MM.1S (cell line): ENCODE data around the gene C16orf92.
A peak's percentile ranks its signal among the peaks of the same experiment; 100 is the strongest.

Source experiments
- DNase-seq: peaks from one replicate; pipeline ENCODE4 v3.0.0-alpha.2; 2015
- H2AFZ ChIP-seq: fragments of 300-600 bp; sonication (generic); 2 replicates; pipeline ENCODE4 v1.6.0; 2016; ENCODE audit warnings: antibody characterized with exemption, low read length
- H3F3A ChIP-seq: fragments of 300-600 bp; sonication (generic); 2 replicates; pipeline ENCODE4 v1.6.1; 2016; ENCODE audit warnings: mild to moderate bottlenecking, antibody characterized with exemption, low read length, moderate library complexity, mixed read lengths; ENCODE audit not compliant: insufficient read depth
- H3K27ac ChIP-seq: fragments of 300-600 bp; sonication (generic); 2 replicates; pipeline ENCODE4 v1.5.1; 2016; ENCODE audit warnings: mild to moderate bottlenecking, low read length
- H3K27me3 ChIP-seq: fragments of 300-600 bp; sonication (generic); replicated peaks from 2 replicates; pipeline ENCODE4 v1.6.0; 2016; ENCODE audit warnings: low read length; ENCODE audit not compliant: insufficient read depth
- H3K36me3 ChIP-seq: fragments of 300-600 bp; sonication (generic); replicated peaks from 2 replicates; pipeline ENCODE4 v1.6.1; 2016; ENCODE audit warnings: mild to moderate bottlenecking, low read length, mixed read lengths; ENCODE audit not compliant: insufficient read depth
- H3K4me1 ChIP-seq: fragments of 300-600 bp; sonication (generic); 2 replicates; pipeline ENCODE4 v1.6.1; 2016; ENCODE audit warnings: low read length, mixed read lengths
- H3K4me2 ChIP-seq: fragments of 300-600 bp; sonication (generic); 2 replicates; pipeline ENCODE4 v1.6.0; 2016; ENCODE audit warnings: low read depth, low read length
- H3K4me3 ChIP-seq: fragments of 300-600 bp; sonication (generic); 2 replicates; pipeline ENCODE4 v1.5.1; 2016; ENCODE audit warnings: low read length, mixed read lengths
- H3K79me2 ChIP-seq: fragments of 300-600 bp; sonication (generic); 2 replicates; pipeline ENCODE4 v1.6.1; 2016; ENCODE audit warnings: mixed run types, low read length, mixed read lengths
- H3K9ac ChIP-seq: fragments of 300-600 bp; sonication (generic); 2 replicates; pipeline ENCODE4 v1.6.1; 2016; ENCODE audit warnings: low read length, mixed read lengths
- H3K9me2 ChIP-seq: fragments of 300-600 bp; sonication (generic); replicated peaks from 2 replicates; pipeline ENCODE4 v1.6.1; 2016; ENCODE audit warnings: mild to moderate bottlenecking, low read length, mixed read lengths; ENCODE audit not compliant: insufficient read depth
- H3K9me3 ChIP-seq: fragments of 300-600 bp; sonication (generic); replicated peaks from 2 replicates; pipeline ENCODE4 v1.6.1; 2016; ENCODE audit warnings: mild to moderate bottlenecking, low read length, mixed read lengths; ENCODE audit not compliant: insufficient read depth
- H4K20me1 ChIP-seq: fragments of 300-600 bp; sonication (generic); 2 replicates; pipeline ENCODE4 v1.6.1; 2016; ENCODE audit warnings: mild to moderate bottlenecking, low read length, moderate library complexity, mixed read lengths; ENCODE audit not compliant: insufficient read depth
- EZH2 ChIP-seq: fragments of 300-600 bp; sonication (generic); optimal IDR thresholded peaks from 2 replicates; pipeline ENCODE3; 2017; ENCODE audit warnings: low read depth, mild to moderate bottlenecking, antibody characterized with exemption, low read length, mixed read lengths
- EZH2phosphoT487 ChIP-seq: fragments of 300-600 bp; sonication (generic); IDR thresholded peaks from 2 replicates; pipeline ENCODE4 v1.6.1; 2018; ENCODE audit warnings: antibody characterized with exemption, low read length
- TF ChIP-seq, protein P1 (sequence below): fragments of 300-600 bp; sonication (generic); IDR thresholded peaks from 2 replicates; pipeline ENCODE4 v1.5.1; 2016; ENCODE audit warnings: antibody characterized with exemption, low read length, mixed read lengths

The C16orf92 gene

DNA sequence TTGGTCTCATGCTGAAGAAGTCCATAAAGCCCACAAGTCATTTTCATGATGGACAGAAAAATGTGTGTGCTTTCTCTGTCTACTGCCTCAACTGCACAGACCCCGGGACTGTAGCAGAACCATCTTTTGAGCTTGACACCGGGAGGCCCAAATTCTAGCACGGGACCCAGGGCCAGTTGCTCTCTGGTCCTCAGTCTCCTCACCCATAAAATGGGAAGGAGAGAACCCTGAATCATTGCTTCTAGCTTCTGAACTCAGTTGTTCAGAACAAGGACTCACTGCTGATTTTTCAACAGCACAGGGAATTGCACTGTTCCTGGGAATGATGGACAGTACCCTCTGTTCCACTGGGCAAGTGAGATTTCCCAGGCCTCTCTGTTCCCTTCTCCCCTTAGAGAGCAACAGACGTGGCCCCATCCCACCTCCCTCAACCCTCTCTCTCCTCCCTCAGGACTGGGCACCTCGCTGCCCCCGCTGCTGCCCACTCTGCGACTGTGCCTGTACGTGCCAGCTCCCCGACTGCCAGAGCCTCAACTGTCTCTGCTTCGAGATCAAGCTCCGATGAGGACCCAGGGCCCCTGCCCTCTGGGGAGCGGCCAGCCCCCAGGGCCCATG is 40.4 kb downstream of the C16orf92 start:
- H3K27me3 ChIP-seq, result no peaks in the 10 kb centered on the region
- no peaks in the 10 kb centered on the region for H3K9me3 ChIP-seq
- H3K9me2 ChIP-seq, result no peaks in the 10 kb centered on the region
- peak overlapping the region; percentile 82 for H2AFZ ChIP-seq
- peaks cover 7% of the 10 kb centered on the region; the same call in 1 of the 2 replicates for H3K36me3 ChIP-seq
- no peak for DNase-seq
- peaks cover 20% of the 10 kb centered on the region for H3K4me1 ChIP-seq
- peaks cover 43% of the 10 kb centered on the region for H3K79me2 ChIP-seq
- peaks cover 7% of the 10 kb centered on the region for H4K20me1 ChIP-seq
- peaks cover 22% of the 10 kb centered on the region for H3F3A ChIP-seq
- peak overlapping the region; percentile 93 for H3K9ac ChIP-seq
- peak overlapping the region; percentile 90 for H3K4me2 ChIP-seq
- H3K27ac ChIP-seq, result peak overlapping the region; percentile 95
- TF ChIP-seq, protein P1, sequence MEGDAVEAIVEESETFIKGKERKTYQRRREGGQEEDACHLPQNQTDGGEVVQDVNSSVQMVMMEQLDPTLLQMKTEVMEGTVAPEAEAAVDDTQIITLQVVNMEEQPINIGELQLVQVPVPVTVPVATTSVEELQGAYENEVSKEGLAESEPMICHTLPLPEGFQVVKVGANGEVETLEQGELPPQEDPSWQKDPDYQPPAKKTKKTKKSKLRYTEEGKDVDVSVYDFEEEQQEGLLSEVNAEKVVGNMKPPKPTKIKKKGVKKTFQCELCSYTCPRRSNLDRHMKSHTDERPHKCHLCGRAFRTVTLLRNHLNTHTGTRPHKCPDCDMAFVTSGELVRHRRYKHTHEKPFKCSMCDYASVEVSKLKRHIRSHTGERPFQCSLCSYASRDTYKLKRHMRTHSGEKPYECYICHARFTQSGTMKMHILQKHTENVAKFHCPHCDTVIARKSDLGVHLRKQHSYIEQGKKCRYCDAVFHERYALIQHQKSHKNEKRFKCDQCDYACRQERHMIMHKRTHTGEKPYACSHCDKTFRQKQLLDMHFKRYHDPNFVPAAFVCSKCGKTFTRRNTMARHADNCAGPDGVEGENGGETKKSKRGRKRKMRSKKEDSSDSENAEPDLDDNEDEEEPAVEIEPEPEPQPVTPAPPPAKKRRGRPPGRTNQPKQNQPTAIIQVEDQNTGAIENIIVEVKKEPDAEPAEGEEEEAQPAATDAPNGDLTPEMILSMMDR, result no peak
- no peak for TF ChIP-seq EZH2
- peak overlapping the region; percentile 92 for H3K4me3 ChIP-seq

DNA sequence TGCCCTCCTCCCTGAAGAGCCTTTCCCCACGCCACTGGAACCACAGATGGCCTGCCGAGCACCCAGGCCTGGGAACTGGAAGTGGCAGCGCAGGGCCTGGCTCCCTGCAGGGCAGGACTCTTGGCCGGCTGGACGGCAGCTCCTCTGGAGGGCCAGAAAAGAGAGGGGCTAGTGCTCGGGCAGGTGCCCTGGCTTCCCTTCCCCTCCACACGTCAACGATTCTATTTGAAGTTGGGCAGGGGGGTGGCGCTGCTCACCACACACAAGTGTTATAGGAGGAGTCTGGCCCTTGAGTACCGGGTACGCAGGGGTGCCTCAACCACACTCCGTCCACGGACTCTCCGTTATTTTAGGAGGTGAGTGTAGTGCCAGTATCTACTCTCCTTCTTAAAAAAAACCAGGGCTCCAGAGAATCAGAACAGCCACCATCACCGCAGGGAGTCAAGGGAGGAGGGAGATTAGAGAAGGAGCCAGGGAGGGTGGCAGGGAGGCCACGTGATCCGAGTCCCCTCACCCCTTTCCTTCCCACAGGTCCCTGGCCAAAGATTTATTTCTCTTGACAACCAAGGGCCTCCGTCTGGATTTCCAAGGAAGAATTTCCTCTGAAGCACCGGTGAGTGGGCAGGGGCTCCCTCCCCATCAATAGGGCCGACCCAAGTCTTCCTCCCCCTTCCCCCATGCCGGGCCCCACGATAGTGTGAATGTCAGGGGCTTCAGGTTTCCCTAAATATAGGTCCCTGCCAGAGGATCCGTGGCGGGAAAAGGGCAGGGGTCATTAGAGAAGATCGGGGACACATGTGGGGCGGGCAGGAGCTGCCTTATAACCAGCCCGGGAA is 41.1 kb downstream of the C16orf92 start:
- TF ChIP-seq, protein P1, result peak; percentile 50
- no peak for TF ChIP-seq EZH2phosphoT487
- Histone ChIP-seq H3K9ac (peak overlapping the region; percentile 93), H3K4me2 (peak overlapping the region; percentile 90), H3K9me3 (no peaks in the 10 kb centered on the region), H3K4me3 (peak overlapping the region; percentile 92), H3K36me3 (peaks cover 13% of the 10 kb centered on the region), H2AFZ (peak overlapping the region; percentile 82), H3K4me1 (peaks cover 22% of the 10 kb centered on the region), H3F3A (peaks cover 22% of the 10 kb centered on the region), H3K27ac (peak overlapping the region; percentile 95), H3K9me2 (no peaks in the 10 kb centered on the region), H3K79me2 (peaks cover 50% of the 10 kb centered on the region), H4K20me1 (peaks cover 12% of the 10 kb centered on the region), H3K27me3 (no peaks in the 10 kb centered on the region)
- DNase-seq, result peak; percentile 89

DNA sequence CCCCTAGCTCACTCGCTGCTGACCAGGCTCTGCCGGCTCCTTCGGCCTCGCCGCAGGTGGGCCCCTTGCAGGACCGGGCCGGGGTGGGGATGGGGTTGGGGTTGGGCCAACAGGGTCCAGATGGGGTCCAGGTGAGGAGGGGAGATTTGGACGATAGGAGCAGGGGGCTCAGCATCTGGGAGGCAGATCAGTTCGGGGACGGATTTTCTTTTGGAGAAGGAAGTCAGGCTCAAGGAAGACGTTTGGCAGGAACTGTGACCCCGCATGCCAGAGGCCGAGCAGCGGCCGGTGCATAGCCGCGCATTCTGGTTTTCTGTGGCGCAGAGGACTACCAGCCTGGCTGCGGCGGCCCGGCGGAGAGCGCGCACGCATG is 41.7 kb downstream of the C16orf92 start:
- Histone ChIP-seq H3K4me2 (peak overlapping the region; percentile 90), H3K9ac (peak overlapping the region; percentile 93), H3K4me3 (peak overlapping the region; percentile 92), H3K9me2 (no peaks in the 10 kb centered on the region), H3K36me3 (peaks cover 19% of the 10 kb centered on the region), H3K79me2 (peaks cover 56% of the 10 kb centered on the region), H4K20me1 (peaks cover 16% of the 10 kb centered on the region), H3K4me1 (peaks cover 22% of the 10 kb centered on the region), H3F3A (peaks cover 27% of the 10 kb centered on the region), H2AFZ (peak overlapping the region; percentile 82), H3K9me3 (no peaks in the 10 kb centered on the region), H3K27me3 (no peaks in the 10 kb centered on the region), H3K27ac (peak overlapping the region; percentile 95)
- TF ChIP-seq EZH2phosphoT487 (no peak), EZH2 (no peak)
- TF ChIP-seq, protein P1, result no peak
- no peak for DNase-seq
